Naive thymus-derived CD4-positive, alpha-beta T cell (primary cell): ENCODE measurements around the gene ANGPTL2. TPM values are rescaled to one million over a fixed set of nuclear protein-coding genes. Genes with fewer than 3 reads are reported as not detected.

Experiments used
- ATAC-seq: fragments of 150-1000 bp; cut with Tn5 transposase; 2 replicates; pipeline ENCODE4 v1.10.0; 2021; ENCODE audit warnings: mild to moderate bottlenecking, moderate library complexity
- CTCF ChIA-PET: fragments of 350-600 bp; sonication (Branson Sonifier 250); formaldehyde crosslinking; loops from one replicate; lab custom pipeline; 2021; ENCODE audit warnings: antibody characterized with exemption; lab: Charles Lee
- POLR2A ChIA-PET: fragments of 350-600 bp; sonication (Branson Sonifier 250); formaldehyde crosslinking; loops from one replicate; lab custom pipeline; 2021; ENCODE audit warnings: antibody characterized with exemption, inconsistent platforms; lab: Charles Lee
- DNase-seq, 9 donors: peaks; one replicate each; pipeline versions ENCODE4 v3.0.0 to v3.0.0-alpha.2; 2020 to 2022; ENCODE audit warnings: mixed read lengths in 1 of 9
- H3K27ac ChIP-seq: one replicate; pipeline ENCODE4 v1.7.0; 2013; ENCODE audit warnings: mild to moderate bottlenecking, low read depth, low read length, moderate library complexity
- H3K27me3 ChIP-seq, 2 donors: one replicate each; pipeline ENCODE4 v1.7.0; 2013; ENCODE audit warnings: low read length in 2 of 2, mild to moderate bottlenecking in 2 of 2, moderate library complexity in 2 of 2; ENCODE audit not compliant: control insufficient read depth in 2 of 2, insufficient read depth in 2 of 2
- H3K36me3 ChIP-seq, 3 experiments: 1 replicate in 2 of 3; 2 replicates in 1 of 3; pipeline ENCODE4 v1.7.0; 2013; ENCODE audit warnings: low read length in 3 of 3, mild to moderate bottlenecking in 3 of 3, moderate library complexity in 1 of 3; ENCODE audit not compliant: insufficient read depth in 3 of 3, control insufficient read depth in 2 of 3
- H3K4me1 ChIP-seq, 2 donors: one replicate each; pipeline ENCODE4 v1.7.0; 2013; ENCODE audit warnings: low read length in 2 of 2, mild to moderate bottlenecking in 2 of 2, moderate library complexity in 1 of 2; ENCODE audit not compliant: control insufficient read depth in 2 of 2, insufficient read depth in 2 of 2
- H3K4me3 ChIP-seq: 2 replicates; pipeline ENCODE4 v1.7.0; 2013; ENCODE audit warnings: mild to moderate bottlenecking, low read length
- H3K9me3 ChIP-seq, 3 experiments: 1 replicate in 2 of 3; 2 replicates in 1 of 3; pipeline ENCODE4 v1.7.0; 2013; ENCODE audit warnings: low read length in 3 of 3; ENCODE audit not compliant: control insufficient read depth in 2 of 3
- H3K27ac Mint-ChIP-seq, 9 donors: one replicate each; pipeline ENCODE4 v1.8.0; 2020 to 2022; ENCODE audit warnings: mixed read lengths in 9 of 9, mild to moderate bottlenecking in 8 of 9, moderate library complexity in 5 of 9, inconsistent platforms in 2 of 9
- H3K27me3 Mint-ChIP-seq, 5 donors: one replicate each; pipeline ENCODE4 v1.8.0; 2021 to 2022; ENCODE audit warnings: mixed read lengths in 5 of 5, mild to moderate bottlenecking in 1 of 5
- H3K36me3 Mint-ChIP-seq, 5 donors: one replicate each; pipeline ENCODE4 v1.8.0; 2020 to 2022; ENCODE audit warnings: mixed read lengths in 5 of 5, mild to moderate bottlenecking in 3 of 5, inconsistent platforms in 1 of 5
- H3K4me1 Mint-ChIP-seq, 7 donors: one replicate each; pipeline ENCODE4 v1.8.0; 2020 to 2022; ENCODE audit warnings: mixed read lengths in 7 of 7, mild to moderate bottlenecking in 3 of 7, inconsistent platforms in 1 of 7
- H3K4me3 Mint-ChIP-seq, 10 donors: one replicate each; pipeline ENCODE4 v1.8.0; 2020 to 2022; ENCODE audit warnings: mild to moderate bottlenecking in 10 of 10, mixed read lengths in 10 of 10, moderate library complexity in 6 of 10, inconsistent platforms in 2 of 10
- H3K9me3 Mint-ChIP-seq, 11 donors: one replicate each; pipeline ENCODE4 v1.8.0; 2020 to 2022; ENCODE audit warnings: mixed read lengths in 11 of 11, mild to moderate bottlenecking in 4 of 11, inconsistent platforms in 1 of 11, moderate library complexity in 1 of 11
- intact Hi-C, 2 donors: fragments of 100-400 bp; cut with micrococcal nuclease; formaldehyde crosslinking; loops; one replicate each; pipeline ENCODE4 v1.15.1; 2023
- polyA plus RNA-seq, 2 donors: library from polyadenylated mRNA; unstranded; fragments of 300-500 nt; fragmentation: Illumina TruSeq; gene quantifications; one replicate each; pipeline ENCODE4 v1.2.3, GENCODE V29; 2021
- total RNA-seq, 6 experiments: library from RNA in 5 of 6; stranded (reverse) in 5 of 6; gene quantifications; 1 replicate in 5 of 6; 2 replicates in 1 of 6; pipeline ENCODE4 v1.2.3 and lab custom pipeline; 2021 to 2026

Gene ANGPTL2
- total and polyA plus RNA-seq, 7 experiments from 2014 or later, result not detected

GRCh38 chr9:127049044-127049443 is 73.4 kb downstream of the ANGPTL2 start:
- ChIA-PET CTCF (no interaction called here), POLR2A (no interaction called here)
- Histone ChIP-seq H3K27me3 (no peaks in the 10 kb centered on the region), H3K27ac (no peak overlapping the region), H3K36me3 (no peaks in the 10 kb centered on the region), H3K9me3 (no peaks in the 10 kb centered on the region), H3K4me1 (peaks cover 0 to 21% of the 10 kb centered on the region in 2 donors), H3K4me3 (no peak overlapping the region)
- H3K4me3 Mint-ChIP-seq, result peak overlapping the region in 7 of 10 donors; percentile 7 to 82 (median 34)
- H3K27me3 Mint-ChIP-seq, result peaks cover 0 to 10% (median 0%) of the 10 kb centered on the region in 5 donors
- intact Hi-C loops, result loop anchor here (1.0 to 10.0 kb wide), 3 partner anchors 44 to 64 kb away; no protein-coding TSS in a partner anchor
- H3K9me3 Mint-ChIP-seq, result peaks cover 0 to 2% (median 0%) of the 10 kb centered on the region in 11 donors
- peaks cover 14 to 42% (median 20%) of the 10 kb centered on the region in 7 donors for H3K4me1 Mint-ChIP-seq
- H3K36me3 Mint-ChIP-seq, result peaks cover 0 to 10% (median 0%) of the 10 kb centered on the region in 5 donors
- DNase-seq, result peak in 5 of 9 donors; percentile 4 to 30 (median 21)
- peak overlapping the region in 2 of 9 donors; percentile 21 to 83 for H3K27ac Mint-ChIP-seq
- peak; percentile 90 for ATAC-seq

- no peaks in the 10 kb centered on the region for H3K9me3 ChIP-seq
- Mint-ChIP-seq H3K27me3 (peaks cover 0 to 19% (median 0%) of the 10 kb centered on the region in 5 donors), H3K9me3 (peaks cover 0 to 2% (median 0%) of the 10 kb centered on the region in 11 donors), H3K4me1 (peaks cover 14 to 42% (median 20%) of the 10 kb centered on the region in 7 donors), H3K27ac (peak overlapping the region in 2 of 9 donors; percentile 31 to 83), H3K36me3 (peaks cover 0 to 12% (median 0%) of the 10 kb centered on the region in 5 donors), H3K4me3 (peak overlapping the region in 2 of 10 donors; percentile 32 to 39)
- ChIA-PET CTCF (no interaction called here), POLR2A (no interaction called here)
- no peaks in the 10 kb centered on the region for H3K36me3 ChIP-seq
- ATAC-seq, result no peak
- peaks cover 0 to 21% of the 10 kb centered on the region in 2 donors for H3K4me1 ChIP-seq
- DNase-seq, result no peak
- H3K4me3 ChIP-seq, result no peak overlapping the region
- no peaks in the 10 kb centered on the region for H3K27me3 ChIP-seq
- intact Hi-C loops, result loop anchor here in 1 of 2 donors (10.0 kb wide), 1 partner anchor 63 kb away; no protein-coding TSS in a partner anchor
- no peak overlapping the region for H3K27ac ChIP-seq
These were observed 74.5 kb downstream of the ANGPTL2 start for GRCh38 chr9:127047971-127048370.

GRCh38 chr9:127045148-127045547 is 77.3 kb downstream of the ANGPTL2 start:
- peaks cover 0 to 21% of the 10 kb centered on the region in 2 donors for H3K4me1 ChIP-seq
- Mint-ChIP-seq H3K27ac (no peak overlapping the region), H3K36me3 (peaks cover 0 to 13% (median 0%) of the 10 kb centered on the region in 5 donors), H3K27me3 (peaks cover 0 to 27% (median 0%) of the 10 kb centered on the region in 5 donors), H3K4me1 (peaks cover 16 to 28% (median 20%) of the 10 kb centered on the region in 7 donors), H3K9me3 (peaks cover 0 to 2% (median 0%) of the 10 kb centered on the region in 11 donors), H3K4me3 (no peak overlapping the region)
- CTCF ChIA-PET, result no interaction called here
- H3K27me3 ChIP-seq, result no peaks in the 10 kb centered on the region
- no peak overlapping the region for H3K27ac ChIP-seq
- no peak for DNase-seq
- intact Hi-C loops, result loop anchor here in 1 of 2 donors (10.0 kb wide), 1 partner anchor 60 kb away; no protein-coding TSS in a partner anchor
- POLR2A ChIA-PET, result no interaction called here
- ATAC-seq, result no peak
- H3K9me3 ChIP-seq, result no peaks in the 10 kb centered on the region
- no peak overlapping the region for H3K4me3 ChIP-seq
- H3K36me3 ChIP-seq, result no peaks in the 10 kb centered on the region

GRCh38 chr9:127039492-127039891 is 82.9 kb downstream of the ANGPTL2 start:
- peaks cover 3 to 18% (median 4%) of the 10 kb centered on the region in 5 donors for H3K36me3 Mint-ChIP-seq
- H3K9me3 Mint-ChIP-seq, result no peaks in the 10 kb centered on the region
- peaks cover 0 to 2% (median 0%) of the 10 kb centered on the region in 7 donors for H3K4me1 Mint-ChIP-seq
- Histone ChIP-seq H3K27ac (no peak overlapping the region), H3K4me3 (no peak overlapping the region), H3K36me3 (no peaks in the 10 kb centered on the region), H3K4me1 (no peaks in the 10 kb centered on the region), H3K27me3 (no peaks in the 10 kb centered on the region), H3K9me3 (no peaks in the 10 kb centered on the region)
- ChIA-PET POLR2A (no interaction called here), CTCF (no interaction called here)
- no peak for DNase-seq
- ATAC-seq, result no peak
- intact Hi-C loops, result no loop called here
- peaks cover 0 to 23% (median 3%) of the 10 kb centered on the region in 5 donors for H3K27me3 Mint-ChIP-seq
- no peak overlapping the region for H3K27ac Mint-ChIP-seq
- H3K4me3 Mint-ChIP-seq, result no peak overlapping the region

GRCh38 chr9:127038531-127038930 is 83.9 kb downstream of the ANGPTL2 start:
- Mint-ChIP-seq H3K9me3 (no peaks in the 10 kb centered on the region), H3K27me3 (peaks cover 0 to 22% (median 3%) of the 10 kb centered on the region in 5 donors), H3K4me3 (no peak overlapping the region), H3K36me3 (peaks cover 3 to 19% (median 4%) of the 10 kb centered on the region in 5 donors), H3K4me1 (peaks cover 0 to 2% (median 0%) of the 10 kb centered on the region in 7 donors), H3K27ac (no peak overlapping the region)
- H3K4me3 ChIP-seq, result no peak overlapping the region
- no peaks in the 10 kb centered on the region for H3K9me3 ChIP-seq
- no peaks in the 10 kb centered on the region for H3K36me3 ChIP-seq
- ChIA-PET POLR2A (no interaction called here), CTCF (no interaction called here)
- intact Hi-C loops, result no loop called here
- ATAC-seq, result no peak
- H3K27ac ChIP-seq, result no peak overlapping the region
- no peaks in the 10 kb centered on the region for H3K4me1 ChIP-seq
- no peak for DNase-seq
- H3K27me3 ChIP-seq, result no peaks in the 10 kb centered on the region

Other genes starting within 250 kb of the ANGPTL2 start
- 1 to 10 TPM; 2.6 to 8.3 (median 5.8) TPM for gene RALGPS1, start 207.9 kb downstream of the ANGPTL2 start, total RNA-seq
- 1 to 10 TPM; 1.0 to 1.4 TPM for gene RALGPS1, start 207.9 kb downstream of the ANGPTL2 start, polyA plus RNA-seq
- 1 to 10 TPM in 4 of 5 experiments, under 1 TPM in 1; 0.85 to 4.1 (median 2.8) TPM for gene GARNL3, start 142.1 kb upstream of the ANGPTL2 start, total RNA-seq
- 1 to 10 TPM in 1 of 2 donors, not detected in 1; 2.1 TPM for gene GARNL3, start 142.1 kb upstream of the ANGPTL2 start, polyA plus RNA-seq